Panc1 (cell line): ENCODE data around the gene ATP11C. TPM values are rescaled to one million over a fixed set of nuclear protein-coding genes. Genes with fewer than 3 reads are reported as not detected.

Experiments used
- ATAC-seq: fragments of 200-7000 bp; cut with Tn5 transposase; 2 replicates; pipeline ENCODE4 v1.9.1; 2020; ENCODE audit warnings: mild to moderate bottlenecking, moderate library complexity
- BruUV-seq: library from RNA; stranded (reverse); fragments of 400-500 nt; replicated peaks from 2 replicates; lab custom pipeline; 2021; lab: Mats Ljungman, UMichigan
- CTCF ChIA-PET: fragments of 300-600 bp; sonication (Branson Sonifier 250); formaldehyde crosslinking; loops from one replicate; lab custom pipeline; 2022; ENCODE audit warnings: antibody characterized with exemption; lab: Charles Lee
- POLR2A ChIA-PET: fragments of 300-600 bp; sonication (Branson Sonifier 250); formaldehyde crosslinking; loops from one replicate; lab custom pipeline; 2022; ENCODE audit warnings: antibody characterized with exemption; lab: Charles Lee
- DNase-seq: peaks from one replicate; pipeline ENCODE4 v3.0.0-alpha.2; 2010; ENCODE audit warnings: low read depth, low spot score
- H3K27ac ChIP-seq: 2 replicates; pipeline ENCODE4 v1.5.1; 2011; ENCODE audit warnings: mild to moderate bottlenecking, low read length, inconsistent platforms
- H3K27me3 ChIP-seq: fragments of 200-500 bp; sonication (Bioruptor generic); 2 replicates; pipeline ENCODE4 v1.6.0; 2014; ENCODE audit warnings: low read length, inconsistent platforms; ENCODE audit not compliant: control insufficient read depth, insufficient read depth
- H3K36me3 ChIP-seq: fragments of 200-500 bp; sonication (Bioruptor generic); 2 replicates; pipeline ENCODE4 v1.5.1; 2014; ENCODE audit warnings: inconsistent platforms, mild to moderate bottlenecking, low read length, moderate library complexity; ENCODE audit not compliant: control insufficient read depth, insufficient read depth
- H3K4me1 ChIP-seq: 2 replicates; pipeline ENCODE4 v1.5.1; 2011; ENCODE audit warnings: inconsistent platforms, mild to moderate bottlenecking, low read length, moderate library complexity; ENCODE audit not compliant: control insufficient read depth, insufficient read depth
- H3K4me3 ChIP-seq, 2 experiments: 2 replicates each; pipeline ENCODE4 v1.5.1; 2011 to 2012; ENCODE audit warnings: low read depth in 2 of 2, low read length in 2 of 2, mild to moderate bottlenecking in 2 of 2, inconsistent platforms in 1 of 2, moderate library complexity in 1 of 2
- H3K9me3 ChIP-seq: fragments of 200-500 bp; sonication (Bioruptor generic); 2 replicates; pipeline ENCODE4 v1.5.1; 2014; ENCODE audit warnings: low read depth, mild to moderate bottlenecking, inconsistent platforms, low read length, moderate library complexity; ENCODE audit not compliant: control insufficient read depth, insufficient read depth
- POLR2AphosphoS5 ChIP-seq: IDR thresholded peaks from 2 replicates; pipeline ENCODE4 v1.6.1; 2012; ENCODE audit warnings: mild to moderate bottlenecking, low read depth, low read length, moderate library complexity
- SIN3A ChIP-seq: IDR thresholded peaks from 2 replicates; pipeline ENCODE4 v1.6.1; 2012; ENCODE audit warnings: low read depth, mild to moderate bottlenecking, low read length, moderate library complexity, borderline replicate concordance; ENCODE audit not compliant: insufficient read depth
- TCF7L2 ChIP-seq: IDR thresholded peaks from 2 replicates; pipeline ENCODE4 v1.6.1; 2011; ENCODE audit warnings: mild to moderate bottlenecking, low read depth, low read length, inconsistent platforms
- in situ Hi-C: cut with HindIII; loops from 2 replicates; pipeline ENCODE4 v1.10.0; 2016; ENCODE audit warnings: low sequenced_read_pairs, low pct_unique_long_range_greater_than_20kb
- intact Hi-C: fragments of 100-400 bp; cut with micrococcal nuclease; formaldehyde crosslinking; loops from one replicate; pipeline ENCODE4 v1.10.0; 2022; ENCODE audit not compliant: unreplicated experiment
- total RNA-seq: library from RNA; stranded (reverse); gene quantifications from one replicate; pipeline ENCODE4 v1.2.1, GENCODE V29; 2021; ENCODE audit not compliant: unreplicated experiment
- TF ChIP-seq, protein P1 (sequence below): fragments of 450-650 bp; IDR thresholded peaks from 2 replicates; pipeline ENCODE4 v1.5.1; 2017; ENCODE audit warnings: mild to moderate bottlenecking
- TF ChIP-seq, protein P2 (sequence below), 2 experiments: IDR thresholded peaks; 2 replicates each; pipeline ENCODE4 v1.6.1; 2011 to 2012; ENCODE audit warnings: low read depth in 2 of 2, control low read depth in 1 of 2, low read length in 1 of 2, mild to moderate bottlenecking in 1 of 2, moderate library complexity in 1 of 2; ENCODE audit not compliant: insufficient read depth in 1 of 2

Gene ATP11C
- total RNA-seq, 1 experiment from 2014 or later, result 61.3 TPM

DNA sequence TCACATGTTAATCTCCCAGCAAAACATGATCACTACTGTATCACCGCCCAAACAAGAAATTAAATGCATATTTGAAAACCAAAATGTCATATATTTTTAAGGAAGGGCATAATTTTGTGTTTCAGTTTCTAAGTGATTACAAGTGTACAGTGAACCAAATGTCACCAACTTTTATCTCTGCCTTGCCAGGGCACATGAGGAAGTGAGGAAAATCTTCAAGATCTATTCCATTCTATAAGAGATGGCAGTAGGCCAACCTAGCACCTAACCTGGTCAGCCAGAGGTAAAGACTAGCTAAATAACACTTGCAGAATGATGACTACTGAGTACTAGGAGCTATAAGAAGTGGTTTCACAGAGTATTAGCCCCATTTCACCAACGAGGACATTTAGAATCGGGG is 107.2 kb downstream of the ATP11C start:
- in situ Hi-C loops (no loop called here), intact Hi-C loops (no loop called here)
- TF ChIP-seq, protein P1, sequence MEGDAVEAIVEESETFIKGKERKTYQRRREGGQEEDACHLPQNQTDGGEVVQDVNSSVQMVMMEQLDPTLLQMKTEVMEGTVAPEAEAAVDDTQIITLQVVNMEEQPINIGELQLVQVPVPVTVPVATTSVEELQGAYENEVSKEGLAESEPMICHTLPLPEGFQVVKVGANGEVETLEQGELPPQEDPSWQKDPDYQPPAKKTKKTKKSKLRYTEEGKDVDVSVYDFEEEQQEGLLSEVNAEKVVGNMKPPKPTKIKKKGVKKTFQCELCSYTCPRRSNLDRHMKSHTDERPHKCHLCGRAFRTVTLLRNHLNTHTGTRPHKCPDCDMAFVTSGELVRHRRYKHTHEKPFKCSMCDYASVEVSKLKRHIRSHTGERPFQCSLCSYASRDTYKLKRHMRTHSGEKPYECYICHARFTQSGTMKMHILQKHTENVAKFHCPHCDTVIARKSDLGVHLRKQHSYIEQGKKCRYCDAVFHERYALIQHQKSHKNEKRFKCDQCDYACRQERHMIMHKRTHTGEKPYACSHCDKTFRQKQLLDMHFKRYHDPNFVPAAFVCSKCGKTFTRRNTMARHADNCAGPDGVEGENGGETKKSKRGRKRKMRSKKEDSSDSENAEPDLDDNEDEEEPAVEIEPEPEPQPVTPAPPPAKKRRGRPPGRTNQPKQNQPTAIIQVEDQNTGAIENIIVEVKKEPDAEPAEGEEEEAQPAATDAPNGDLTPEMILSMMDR, result no peak
- TF ChIP-seq, protein P2, sequence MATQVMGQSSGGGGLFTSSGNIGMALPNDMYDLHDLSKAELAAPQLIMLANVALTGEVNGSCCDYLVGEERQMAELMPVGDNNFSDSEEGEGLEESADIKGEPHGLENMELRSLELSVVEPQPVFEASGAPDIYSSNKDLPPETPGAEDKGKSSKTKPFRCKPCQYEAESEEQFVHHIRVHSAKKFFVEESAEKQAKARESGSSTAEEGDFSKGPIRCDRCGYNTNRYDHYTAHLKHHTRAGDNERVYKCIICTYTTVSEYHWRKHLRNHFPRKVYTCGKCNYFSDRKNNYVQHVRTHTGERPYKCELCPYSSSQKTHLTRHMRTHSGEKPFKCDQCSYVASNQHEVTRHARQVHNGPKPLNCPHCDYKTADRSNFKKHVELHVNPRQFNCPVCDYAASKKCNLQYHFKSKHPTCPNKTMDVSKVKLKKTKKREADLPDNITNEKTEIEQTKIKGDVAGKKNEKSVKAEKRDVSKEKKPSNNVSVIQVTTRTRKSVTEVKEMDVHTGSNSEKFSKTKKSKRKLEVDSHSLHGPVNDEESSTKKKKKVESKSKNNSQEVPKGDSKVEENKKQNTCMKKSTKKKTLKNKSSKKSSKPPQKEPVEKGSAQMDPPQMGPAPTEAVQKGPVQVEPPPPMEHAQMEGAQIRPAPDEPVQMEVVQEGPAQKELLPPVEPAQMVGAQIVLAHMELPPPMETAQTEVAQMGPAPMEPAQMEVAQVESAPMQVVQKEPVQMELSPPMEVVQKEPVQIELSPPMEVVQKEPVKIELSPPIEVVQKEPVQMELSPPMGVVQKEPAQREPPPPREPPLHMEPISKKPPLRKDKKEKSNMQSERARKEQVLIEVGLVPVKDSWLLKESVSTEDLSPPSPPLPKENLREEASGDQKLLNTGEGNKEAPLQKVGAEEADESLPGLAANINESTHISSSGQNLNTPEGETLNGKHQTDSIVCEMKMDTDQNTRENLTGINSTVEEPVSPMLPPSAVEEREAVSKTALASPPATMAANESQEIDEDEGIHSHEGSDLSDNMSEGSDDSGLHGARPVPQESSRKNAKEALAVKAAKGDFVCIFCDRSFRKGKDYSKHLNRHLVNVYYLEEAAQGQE (IDR thresholded peaks at IDR 0.05; ENCODE audit: insufficient read depth in 1 of 2, low read depth in 2 of 2, low read length in 1 of 2), result no peak
- TF ChIP-seq SIN3A (no peak), POLR2AphosphoS5 (no peak), TCF7L2 (no peak)
- Histone ChIP-seq H3K4me1 (peaks cover 8% of the 10 kb centered on the region; the same call in 1 of the 2 replicates), H3K27ac (no peak overlapping the region), H3K27me3 (no peaks in the 10 kb centered on the region), H3K9me3 (no peaks in the 10 kb centered on the region), H3K4me3 (no peak overlapping the region), H3K36me3 (no peaks in the 10 kb centered on the region)
- no TSS peak for BruUV-seq
- no peak for DNase-seq
- ATAC-seq, result no peak
- ChIA-PET POLR2A (no interaction called here), CTCF (no interaction called here)

DNA sequence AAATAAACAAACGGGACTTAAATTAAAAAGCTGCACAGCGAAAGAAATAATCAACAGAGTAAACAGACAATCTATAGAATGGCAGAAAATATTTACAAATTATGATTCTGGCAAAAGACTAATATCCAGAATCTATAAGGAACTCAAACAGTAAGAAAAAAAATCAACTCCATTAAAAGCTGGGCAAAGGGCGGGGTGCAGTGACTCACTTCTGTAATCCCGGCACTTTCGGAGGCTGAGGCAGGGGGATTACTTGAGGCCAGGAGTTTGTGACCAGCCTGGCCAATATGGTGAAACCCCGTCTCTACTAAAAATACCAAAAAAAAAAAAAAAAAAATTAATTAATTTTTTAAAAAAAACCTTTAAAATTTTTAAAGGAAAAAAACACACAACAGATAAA is 109.0 kb downstream of the ATP11C start:
- Histone ChIP-seq H3K27me3 (no peaks in the 10 kb centered on the region), H3K9me3 (no peaks in the 10 kb centered on the region), H3K27ac (no peak overlapping the region), H3K4me1 (peaks cover 6% of the 10 kb centered on the region; the same call in 1 of the 2 replicates), H3K4me3 (no peak overlapping the region), H3K36me3 (no peaks in the 10 kb centered on the region)
- in situ Hi-C loops, result no loop called here
- TF ChIP-seq, protein P1, result no peak
- intact Hi-C loops, result no loop called here
- no peak for ATAC-seq
- no TSS peak for BruUV-seq
- CTCF ChIA-PET, result no interaction called here
- POLR2A ChIA-PET, result no interaction called here
- DNase-seq, result no peak
